HG03457 (cell line): ENCODE data around the gene BCAP31.
A peak's percentile ranks its signal among the peaks of the same experiment; 100 is the strongest.

Experiments used
- ATAC-seq: cut with Tn5 transposase; IDR thresholded peaks from one replicate; pipeline ENCODE4 v1.9.1; 2021; ENCODE audit warnings: moderate number of reproducible peaks; ENCODE audit not compliant: unreplicated experiment

Gene BCAP31

DNA sequence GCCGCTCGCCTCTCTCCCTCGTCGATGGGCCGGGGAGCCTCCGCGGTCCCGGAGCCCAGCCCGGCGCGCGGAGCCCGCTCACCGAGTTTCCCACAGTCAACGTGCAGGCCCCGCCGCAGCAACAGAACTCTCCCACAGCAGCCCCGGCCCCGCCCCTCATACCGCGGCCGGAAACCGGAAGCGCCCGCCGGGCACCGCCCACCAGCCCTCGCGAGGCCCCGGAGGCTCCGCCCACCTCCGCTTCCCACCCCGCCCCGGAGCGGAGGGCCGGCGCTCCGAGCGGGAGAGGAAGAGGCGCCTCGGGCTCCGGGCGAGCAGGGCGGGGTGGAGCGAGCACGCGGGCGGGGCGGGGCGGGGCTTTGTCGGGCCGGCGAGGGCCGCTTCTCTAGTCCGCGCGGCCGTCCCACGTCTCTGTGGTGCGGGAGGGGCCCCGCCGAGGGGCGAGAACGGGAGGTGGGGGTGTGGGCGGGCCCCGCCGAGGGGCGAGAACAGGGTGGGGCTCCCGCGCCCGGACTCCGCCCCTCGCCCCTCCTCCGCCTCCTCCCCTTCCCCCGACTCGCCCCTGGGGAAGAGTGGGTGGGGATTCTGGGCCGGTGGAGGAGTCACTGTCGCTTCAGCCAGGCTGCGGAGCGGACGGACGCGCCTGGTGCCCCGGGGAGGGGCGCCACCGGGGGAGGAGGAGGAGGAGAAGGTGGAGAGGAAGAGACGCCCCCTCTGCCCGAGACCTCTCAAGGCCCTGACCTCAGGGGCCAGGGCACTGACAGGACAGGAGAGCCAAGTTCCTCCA lies at the start of gene BCAP31, which contains the start of gene ABCD1:
Gene BCAP31 (minus strand): TSS at position 136 of the 787 bp plus-strand sequence. CDS start 1,143 bp downstream, outside the sequence.
Gene ABCD1 (plus strand): TSS at position 605 of the 787 bp plus-strand sequence. CDS start 411 bp downstream, outside the sequence.
- ATAC-seq: peak; percentile 39

DNA sequence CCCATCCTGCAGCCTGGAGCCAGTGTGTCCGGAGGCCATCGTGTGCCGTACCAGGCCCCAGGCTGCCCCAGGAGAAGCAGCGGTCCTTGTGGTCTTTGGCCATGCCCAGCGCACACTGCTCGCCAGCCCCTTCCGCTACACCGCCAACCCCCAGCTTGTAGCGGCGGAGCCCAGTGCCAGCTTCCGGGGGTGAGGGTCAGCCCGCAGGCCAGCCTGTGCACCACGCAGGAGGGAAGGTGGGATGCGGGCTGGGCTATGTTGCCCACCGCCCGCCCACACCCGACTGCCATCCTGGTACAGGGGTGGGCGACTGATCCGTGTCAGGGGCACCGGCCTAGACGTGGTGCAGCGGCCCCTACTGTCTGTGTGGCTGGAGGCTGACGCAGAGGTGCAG lies 49.0 kb upstream of the BCAP31 start:
- no peak for ATAC-seq

- ATAC-seq: no peak
These were observed 48.4 kb upstream of the BCAP31 start for GRCh38 chrX:153772316-153773217.

GRCh38 chrX:153771415-153772315 lies 47.5 kb upstream of the BCAP31 start:
- no peak for ATAC-seq

- ATAC-seq: no peak
These were observed 46.6 kb upstream of the BCAP31 start for GRCh38 chrX:153770601-153771414.

GRCh38 chrX:153769865-153770600 lies 45.8 kb upstream of the BCAP31 start:
- ATAC-seq: no peak

GRCh38 chrX:153769158-153769864 lies 45.1 kb upstream of the BCAP31 start:
- no peak for ATAC-seq

DNA sequence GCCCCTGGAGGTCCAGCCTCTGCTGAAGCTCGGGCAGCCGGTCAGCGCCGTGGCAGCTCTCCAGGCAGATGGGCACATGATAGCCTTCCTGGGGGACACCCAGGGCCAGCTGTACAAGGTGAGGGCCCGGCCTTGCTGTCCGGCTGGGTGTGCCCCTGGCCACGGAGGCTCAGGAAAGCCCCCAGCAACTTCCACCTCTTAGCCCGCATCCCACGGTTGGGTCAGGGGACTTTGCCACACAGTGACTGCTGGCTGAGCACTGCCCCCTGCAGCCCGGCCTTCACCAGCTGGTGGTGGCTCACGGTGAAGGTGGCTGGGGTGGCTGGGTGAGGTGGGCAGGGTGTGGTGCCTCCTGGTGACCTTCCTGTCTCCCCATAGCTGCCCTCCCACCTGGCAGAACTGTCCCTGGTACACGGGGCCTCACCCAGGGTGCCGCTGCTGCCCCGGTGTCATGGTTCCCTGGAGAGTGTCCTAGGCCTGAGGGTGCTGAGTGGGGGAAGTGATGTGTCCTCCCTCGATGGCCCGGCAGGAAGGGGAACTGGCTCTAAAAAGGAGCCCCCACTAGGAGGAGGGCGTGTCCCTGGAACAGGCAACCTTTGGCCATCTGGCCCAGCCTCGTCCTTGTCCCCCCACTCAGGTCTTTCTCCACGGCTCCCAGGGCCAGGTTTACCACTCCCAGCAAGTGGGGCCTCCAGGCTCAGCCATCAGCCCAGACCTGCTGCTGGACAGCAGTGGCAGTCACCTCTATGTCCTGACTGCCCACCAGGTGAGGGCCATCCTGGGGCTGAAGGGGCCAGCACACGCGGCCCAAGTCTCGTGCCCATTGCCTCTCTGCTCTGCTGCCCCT lies 44.3 kb upstream of the BCAP31 start:
- ATAC-seq: no peak

- no peak for ATAC-seq
These were observed 43.5 kb upstream of the BCAP31 start for GRCh38 chrX:153767674-153768055.

DNA sequence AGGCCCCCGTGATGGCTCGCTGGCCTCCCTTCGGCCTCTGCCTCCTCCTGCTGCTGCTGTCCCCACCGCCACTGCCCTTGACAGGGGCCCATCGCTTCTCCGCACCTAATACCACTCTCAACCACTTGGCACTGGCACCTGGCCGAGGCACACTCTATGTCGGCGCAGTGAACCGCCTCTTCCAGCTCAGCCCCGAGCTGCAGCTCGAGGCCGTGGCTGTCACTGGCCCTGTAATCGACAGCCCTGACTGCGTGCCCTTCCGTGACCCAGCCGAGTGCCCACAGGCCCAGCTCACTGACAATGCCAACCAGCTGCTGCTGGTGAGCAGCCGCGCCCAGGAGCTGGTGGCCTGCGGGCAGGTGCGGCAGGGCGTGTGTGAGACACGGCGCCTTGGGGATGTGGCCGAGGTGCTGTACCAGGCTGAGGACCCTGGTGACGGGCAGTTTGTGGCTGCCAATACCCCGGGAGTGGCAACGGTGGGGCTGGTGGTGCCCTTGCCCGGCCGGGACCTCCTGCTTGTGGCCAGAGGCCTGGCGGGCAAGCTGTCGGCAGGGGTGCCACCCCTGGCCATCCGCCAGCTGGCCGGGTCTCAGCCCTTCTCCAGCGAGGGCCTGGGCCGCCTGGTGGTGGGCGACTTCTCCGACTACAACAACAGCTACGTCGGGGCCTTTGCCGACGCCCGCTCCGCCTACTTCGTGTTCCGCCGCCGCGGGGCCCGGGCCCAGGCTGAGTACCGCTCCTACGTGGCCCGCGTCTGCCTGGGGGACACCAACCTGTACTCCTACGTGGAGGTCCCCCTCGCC lies 42.9 kb upstream of the BCAP31 start:
- no peak for ATAC-seq

DNA sequence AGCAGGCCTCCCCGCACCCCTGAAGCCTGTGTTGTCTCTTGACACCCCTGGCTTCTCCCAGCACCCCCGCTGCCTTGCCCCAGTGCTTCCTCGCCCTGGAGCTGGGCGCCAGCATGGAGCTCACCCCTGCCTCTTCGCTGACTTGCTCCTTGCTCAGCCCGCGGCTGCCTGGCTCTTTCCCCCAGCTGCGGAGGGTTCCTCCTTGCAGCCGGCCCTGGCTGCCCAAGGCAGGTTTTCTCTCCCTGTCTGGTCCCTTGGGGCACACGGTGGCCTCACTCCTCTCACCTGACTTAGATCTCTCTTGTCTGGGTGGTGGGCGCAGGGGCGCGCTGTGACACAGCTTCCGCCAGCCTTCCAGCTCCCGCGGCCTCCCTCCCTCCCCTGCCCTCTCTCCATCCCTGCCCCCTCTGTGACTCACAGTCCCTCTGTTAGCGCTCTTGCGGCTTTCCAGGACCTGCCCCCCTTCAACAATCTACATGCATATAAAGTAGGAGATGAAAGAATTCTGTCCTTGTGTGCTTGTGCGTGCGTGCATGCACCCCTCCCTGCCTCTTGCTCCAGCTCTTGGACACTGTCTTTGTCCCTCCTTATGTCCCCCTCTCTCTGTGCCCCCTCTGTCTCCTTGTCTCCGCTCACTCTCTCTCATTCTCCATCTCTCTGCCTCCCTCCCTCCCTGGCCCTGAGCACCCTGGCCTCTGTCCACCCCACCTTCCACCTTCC lies 42.1 kb upstream of the BCAP31 start:
- ATAC-seq: no peak

GRCh38 chrX:153765138-153766079 lies 41.2 kb upstream of the BCAP31 start:
- ATAC-seq: no peak

GRCh38 chrX:153764786-153765137 lies 40.6 kb upstream of the BCAP31 start:
- no peak for ATAC-seq

- ATAC-seq: no peak
These were observed 40.0 kb upstream of the BCAP31 start, which contains the start of gene PLXNB3 for GRCh38 chrX:153763989-153764755. Gene PLXNB3 (plus strand): TSS chrX:153764249. CDS start chrX:153765536, 1,287 bp downstream.
